Glomerular visceral epithelial cell (primary cell): Measurements from ENCODE around the gene BDKRB2.

Experiments
- DNase-seq: peaks from one replicate; pipeline ENCODE4 v3.0.0-alpha.2; 2016; ENCODE audit errors: extremely low spot score

The BDKRB2 gene

GRCh38 chr14:96270565-96271420, 66.2 kb downstream of the BDKRB2 start:
- no peak for DNase-seq

GRCh38 chr14:96271421-96271762, 66.8 kb downstream of the BDKRB2 start:
- no peak for DNase-seq

GRCh38 chr14:96272777-96273473, 68.3 kb downstream of the BDKRB2 start:
- DNase-seq: no peak

- no peak for DNase-seq
Measured at GRCh38 chr14:96273629-96274028, 69.0 kb downstream of the BDKRB2 start.

GRCh38 chr14:96274122-96274521, 69.5 kb downstream of the BDKRB2 start:
- DNase-seq: no peak

- no peak for DNase-seq
Measured at GRCh38 chr14:96274543-96274942, 69.9 kb downstream of the BDKRB2 start.

- DNase-seq: peak; percentile 69
Measured at GRCh38 chr14:96275177-96276112, 70.8 kb downstream of the BDKRB2 start.

GRCh38 chr14:96277890-96278289, 73.3 kb downstream of the BDKRB2 start:
- DNase-seq: no peak

- no peak for DNase-seq
Measured at GRCh38 chr14:96279564-96279963, 74.9 kb downstream of the BDKRB2 start.

GRCh38 chr14:96280104-96280503, 75.5 kb downstream of the BDKRB2 start:
- DNase-seq: no peak

GRCh38 chr14:96281486-96281885, 76.8 kb downstream of the BDKRB2 start:
- DNase-seq: no peak

GRCh38 chr14:96284008-96284407, 79.4 kb downstream of the BDKRB2 start:
- no peak for DNase-seq

GRCh38 chr14:96284430-96284829, 79.8 kb downstream of the BDKRB2 start:
- DNase-seq: no peak

- DNase-seq: no peak
Measured at GRCh38 chr14:96285667-96286066, 81.0 kb downstream of the BDKRB2 start.

GRCh38 chr14:96286251-96286650, 81.6 kb downstream of the BDKRB2 start:
- DNase-seq: no peak

GRCh38 chr14:96287856-96288255, 83.2 kb downstream of the BDKRB2 start:
- no peak for DNase-seq
